Raji (cell line): ENCODE results near the gene MET.

ENCODE experiments used
- POLR2A ChIP-seq: IDR thresholded peaks from 2 replicates; pipeline ENCODE4 v1.6.1; 2011; ENCODE audit warnings: low read depth, low read length, control low read depth; ENCODE audit not compliant: insufficient read depth

The MET gene

DNA sequence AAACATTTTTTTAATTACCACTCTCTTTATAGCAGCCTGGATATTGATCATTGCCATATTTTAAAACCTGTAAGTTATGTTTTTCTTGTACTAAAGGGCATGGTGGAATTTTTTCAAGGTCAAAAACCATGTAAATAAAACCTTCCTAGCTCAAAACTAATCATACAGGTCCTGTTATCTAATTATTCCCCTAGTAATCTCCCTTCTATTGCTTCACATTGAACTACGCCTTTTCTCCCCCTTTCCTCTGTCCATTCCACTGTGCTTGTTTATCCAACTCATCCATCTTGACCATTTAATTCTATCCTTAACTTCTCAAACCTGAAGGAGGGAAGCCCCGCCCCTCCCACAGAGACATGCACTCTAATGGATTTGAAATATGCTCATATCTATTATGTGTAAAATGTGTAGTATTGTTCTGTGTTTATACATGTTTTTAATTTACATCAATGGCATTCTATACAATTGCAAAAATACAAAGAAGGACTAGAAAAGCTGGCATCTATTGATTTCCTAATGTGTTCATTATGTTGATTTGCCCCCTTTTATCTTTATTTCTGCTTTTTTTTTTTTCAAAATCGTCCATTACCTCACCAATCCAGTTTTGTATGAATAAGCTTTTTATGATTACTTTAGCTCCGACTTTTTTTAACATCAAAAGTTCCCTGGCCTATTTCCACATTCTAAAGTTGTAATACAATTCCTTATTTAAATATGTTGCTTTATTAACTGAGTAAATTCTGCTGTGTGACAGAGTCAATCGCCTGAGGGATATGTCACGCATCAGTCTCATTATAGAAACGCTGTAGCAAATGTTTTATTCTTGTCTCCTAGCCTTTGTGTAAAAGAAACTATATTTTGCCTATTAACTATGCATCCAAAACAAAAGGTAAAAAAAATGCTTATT lies 61.0 kb downstream of the MET start:
- TF ChIP-seq POLR2A: no peak

DNA sequence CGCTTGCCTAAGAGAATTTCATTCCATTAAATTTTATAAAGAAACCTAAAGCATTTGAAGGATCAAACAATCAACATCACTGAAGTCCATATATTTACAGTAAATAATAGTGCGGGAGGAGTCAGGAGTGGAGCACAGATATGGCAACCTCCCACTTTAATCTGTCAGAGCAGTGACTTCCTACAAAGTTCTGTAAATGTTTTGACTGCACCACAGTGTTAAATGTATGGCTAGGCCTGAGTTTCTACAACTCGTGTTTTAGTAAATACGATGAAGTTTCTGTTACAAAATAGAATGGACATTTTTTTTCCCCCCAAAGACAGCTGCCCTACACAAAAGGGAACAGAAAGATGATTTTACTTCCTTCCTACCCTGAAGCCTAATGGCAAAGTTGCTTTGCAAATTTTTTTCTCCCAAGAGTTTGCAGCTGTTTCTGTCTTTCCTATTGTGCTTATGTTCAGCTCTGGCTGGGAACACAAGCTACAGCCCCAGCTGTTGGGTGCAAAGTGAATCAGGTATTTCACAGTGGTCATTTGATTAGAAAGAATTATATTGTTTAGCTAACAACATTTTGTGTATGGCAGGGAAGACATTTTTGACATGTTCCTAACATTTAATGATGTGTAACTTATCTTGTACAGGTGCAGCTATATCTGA lies 62.1 kb downstream of the MET start:
- no peak for TF ChIP-seq POLR2A

GRCh38 chr7:116734710-116735109 lies 62.7 kb downstream of the MET start:
- TF ChIP-seq POLR2A: no peak

- no peak for TF ChIP-seq POLR2A
Measured at GRCh38 chr7:116736927-116737715, 65.1 kb downstream of the MET start.

DNA sequence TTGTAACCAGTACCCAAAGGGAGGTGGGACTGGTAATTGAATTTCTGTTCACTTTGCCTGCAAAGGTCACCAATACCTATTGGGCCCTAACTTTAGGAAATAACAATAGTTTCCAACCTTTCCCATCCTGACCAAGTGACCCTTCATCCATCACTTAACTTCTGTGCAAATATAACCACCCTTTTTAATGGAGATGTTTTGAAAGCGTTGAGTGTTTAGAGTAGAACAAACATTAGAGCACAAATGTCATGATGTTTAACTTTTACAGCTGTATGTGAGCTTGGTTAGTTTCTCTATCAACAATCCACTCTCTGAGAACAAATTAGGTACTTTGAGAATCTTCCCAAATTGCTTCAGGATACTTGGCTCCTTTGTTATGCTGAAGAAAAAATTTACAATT lies 66.4 kb downstream of the MET start:
- no peak for TF ChIP-seq POLR2A

DNA sequence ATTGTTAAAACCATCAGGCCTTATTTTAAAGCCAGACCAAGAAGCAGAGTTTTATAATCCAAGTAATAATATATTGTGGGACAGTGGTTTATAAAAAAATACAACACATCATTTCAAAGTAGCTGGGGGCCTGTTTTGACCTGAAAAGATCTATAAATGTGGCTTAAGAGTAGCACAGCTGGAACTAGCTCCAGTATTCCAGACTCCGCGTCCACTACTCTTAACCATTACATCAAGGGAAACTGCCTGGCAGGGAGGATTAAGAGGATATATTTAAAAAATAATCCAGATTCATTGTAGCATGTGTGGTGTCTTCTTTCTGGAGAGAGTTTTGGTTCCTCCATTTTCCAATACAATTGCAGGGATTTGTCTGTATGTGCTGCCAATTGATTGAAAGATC lies 67.3 kb downstream of the MET start:
- no peak for TF ChIP-seq POLR2A

DNA sequence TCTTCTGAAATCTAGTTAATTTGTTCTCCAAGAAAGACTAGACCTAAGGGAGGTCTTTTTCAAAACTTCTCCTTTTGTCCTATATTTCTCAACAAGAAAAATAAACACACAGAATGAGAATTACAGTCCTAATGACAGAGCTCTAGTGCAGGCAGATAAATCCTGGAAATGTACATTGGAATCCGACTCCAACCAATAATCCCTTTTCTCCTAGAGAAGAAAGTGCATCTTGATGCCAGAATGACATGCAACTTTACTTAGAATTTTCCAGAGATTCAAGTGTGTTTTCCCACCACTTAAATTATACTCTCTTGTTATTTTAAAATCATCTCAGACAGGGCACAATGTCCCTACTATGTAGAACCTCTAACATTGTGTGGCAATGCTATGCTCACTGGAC lies 68.2 kb downstream of the MET start:
- no peak for TF ChIP-seq POLR2A

DNA sequence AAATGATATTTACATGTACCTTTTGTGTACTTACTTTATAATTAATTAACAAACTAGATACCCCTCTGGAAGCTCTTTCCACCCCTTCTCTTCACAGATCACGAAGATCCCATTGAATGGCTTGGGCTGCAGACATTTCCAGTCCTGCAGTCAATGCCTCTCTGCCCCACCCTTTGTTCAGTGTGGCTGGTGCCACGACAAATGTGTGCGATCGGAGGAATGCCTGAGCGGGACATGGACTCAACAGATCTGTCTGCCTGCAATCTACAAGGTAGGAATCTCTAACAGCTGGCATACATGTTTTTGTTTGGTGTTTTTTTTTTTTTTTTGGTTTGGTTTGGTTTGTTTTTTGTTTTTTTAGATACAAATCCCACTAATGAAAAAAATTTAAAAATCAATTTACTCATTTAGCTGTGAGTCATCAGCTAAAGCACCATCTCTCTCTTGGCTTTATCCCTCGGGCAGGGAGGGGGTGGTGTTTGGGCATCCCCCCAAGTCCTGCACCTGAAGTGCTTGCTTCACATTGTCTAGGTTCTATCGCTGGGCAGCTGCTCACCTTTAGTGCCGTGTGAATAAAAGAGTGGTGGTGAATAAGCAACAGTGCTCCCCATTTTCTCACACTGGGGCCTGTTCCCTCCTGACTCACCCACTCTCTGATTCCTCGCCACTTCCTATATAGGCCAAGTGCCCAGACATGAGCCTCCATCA lies 68.9 kb downstream of the MET start:
- no peak for TF ChIP-seq POLR2A

DNA sequence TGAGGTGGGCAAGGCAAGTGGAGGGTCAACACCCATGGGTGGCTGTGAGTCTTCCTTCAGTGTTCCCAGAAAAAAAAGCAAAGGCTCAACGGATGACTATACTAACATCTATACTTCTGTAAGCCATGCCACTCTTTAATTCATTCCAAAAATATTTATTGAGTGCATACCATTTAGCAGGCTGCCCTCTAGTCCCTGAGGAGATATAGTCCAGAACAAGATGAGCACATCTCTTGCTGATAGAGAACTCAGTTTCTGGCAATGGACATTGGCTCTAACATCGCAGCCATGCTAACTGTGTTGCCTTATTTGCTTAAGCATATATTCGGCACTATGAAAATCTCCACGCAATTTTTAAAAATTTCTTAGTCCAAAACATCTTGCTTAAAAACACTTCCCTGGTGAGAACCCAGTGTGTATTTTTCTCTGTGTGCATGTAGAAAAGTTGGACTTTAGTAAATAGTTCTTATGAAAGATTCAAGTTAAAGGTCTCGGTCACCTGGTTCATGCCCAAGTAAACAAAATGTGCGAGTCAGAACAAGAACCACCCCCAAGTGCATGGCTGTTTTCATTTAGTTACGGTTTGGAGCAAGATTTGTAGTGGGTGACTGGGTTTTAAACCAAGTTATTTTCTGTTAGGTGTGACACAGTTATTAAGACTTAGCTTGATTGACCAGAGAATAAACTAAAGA lies 69.8 kb downstream of the MET start:
- no peak for TF ChIP-seq POLR2A

GRCh38 chr7:116742641-116743040 lies 70.6 kb downstream of the MET start:
- no peak for TF ChIP-seq POLR2A

DNA sequence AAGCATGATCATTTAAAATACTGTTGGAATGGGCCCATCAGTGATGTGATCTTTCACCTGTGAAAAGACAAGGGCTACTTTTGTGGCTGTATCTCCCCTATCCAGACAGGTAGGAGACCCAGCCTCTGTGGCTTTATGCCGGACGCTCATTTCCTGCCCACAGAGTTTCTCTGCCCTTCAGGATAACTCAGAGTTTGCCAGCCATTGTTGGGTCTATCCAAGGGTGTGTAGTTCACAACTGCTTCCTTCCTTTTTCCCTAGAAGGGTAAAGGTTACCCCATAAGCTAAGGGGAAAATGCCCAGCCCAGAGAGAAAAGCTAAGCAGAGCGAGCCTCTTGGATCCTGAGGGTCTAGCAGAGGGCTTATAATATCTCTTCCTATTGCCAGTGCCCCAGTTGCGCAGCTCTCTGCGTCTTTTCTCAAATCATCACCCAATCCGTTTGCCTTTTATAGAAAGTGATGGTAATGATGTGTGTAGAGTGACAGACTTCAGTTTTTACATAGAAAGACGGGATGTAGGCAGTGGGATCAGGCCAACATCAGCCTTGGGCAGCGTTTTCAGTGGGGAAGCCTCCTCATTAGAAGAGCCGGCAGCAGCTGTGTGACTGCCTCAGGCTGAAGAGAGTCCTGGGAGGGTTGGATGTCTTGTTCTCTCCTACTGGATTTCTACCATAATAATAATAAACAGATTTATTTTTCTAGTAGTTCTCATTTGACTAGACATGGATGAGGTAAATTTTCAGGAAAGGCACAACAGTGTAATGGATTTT lies 80.5 kb downstream of the MET start:
- TF ChIP-seq POLR2A: no peak

DNA sequence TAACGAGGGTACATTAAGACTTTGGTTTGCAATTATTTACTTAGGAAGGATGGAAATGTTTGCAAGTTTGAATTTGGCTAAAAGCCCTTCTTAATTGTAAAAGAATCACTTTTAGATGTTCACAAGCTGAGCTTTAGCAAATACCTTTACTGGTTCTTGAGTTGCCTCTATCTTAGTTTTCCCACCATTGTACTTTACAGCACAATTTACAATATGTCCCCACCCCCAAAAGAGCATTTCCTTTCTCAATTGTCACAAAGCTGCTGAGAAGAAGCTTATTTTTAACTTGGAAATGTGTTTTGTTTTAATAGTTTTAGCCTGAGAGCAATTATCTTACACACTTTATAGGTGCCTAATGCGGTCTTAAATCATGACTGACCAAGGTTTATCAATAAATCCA lies 81.1 kb downstream of the MET start:
- no peak for TF ChIP-seq POLR2A

DNA sequence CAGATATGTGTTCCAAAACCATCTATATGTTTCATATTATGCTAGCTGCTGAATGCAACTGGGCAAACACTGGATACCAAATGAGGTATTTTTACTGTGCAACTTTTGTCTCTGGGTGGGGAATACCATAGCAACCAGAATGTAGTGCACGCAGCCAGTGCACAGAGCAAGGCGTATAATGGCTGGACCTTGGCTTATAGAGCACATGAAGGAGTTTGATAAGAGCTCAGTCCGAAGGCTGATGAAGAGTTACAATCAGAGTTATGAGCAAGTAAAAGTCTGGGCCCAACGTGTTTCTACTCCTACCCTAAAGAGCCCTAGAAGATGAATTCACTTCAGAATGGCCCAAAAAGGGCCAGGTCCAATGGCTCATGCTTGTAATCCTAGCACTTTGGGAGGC lies 82.2 kb downstream of the MET start:
- no peak for TF ChIP-seq POLR2A

DNA sequence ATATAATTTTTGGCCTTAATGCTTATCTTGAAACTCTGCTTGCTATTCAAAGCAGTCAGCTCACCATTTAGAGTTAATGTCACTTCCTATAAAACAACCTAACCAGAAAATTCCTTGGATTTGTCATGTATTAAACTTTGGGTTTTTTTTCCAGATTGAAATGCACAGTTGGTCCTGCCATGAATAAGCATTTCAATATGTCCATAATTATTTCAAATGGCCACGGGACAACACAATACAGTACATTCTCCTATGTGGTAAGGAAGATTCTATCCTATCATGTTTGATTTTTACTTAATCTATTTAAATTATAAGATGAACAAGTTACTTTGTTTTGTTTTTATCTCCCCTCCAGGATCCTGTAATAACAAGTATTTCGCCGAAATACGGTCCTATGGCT lies 85.3 kb downstream of the MET start:
- no peak for TF ChIP-seq POLR2A
